NCI-H2196 (cell line): ENCODE results near the gene KRT9.
"Not testable (repeated sequence)": the region's sequence is repeated elsewhere in the genome, so short reads cannot be mapped to it uniquely, and the experiment has no call there.

Source experiments
- DNase-seq: peaks from one replicate; lab custom pipeline; 2025; ENCODE audit not compliant: unreplicated experiment; lab: John Stamatoyannopoulos, UW

KRT9 gene

GRCh38 chr17:41579484-41580243 is 7.8 kb upstream of the KRT9 start:
- DNase-seq = peak; percentile 50

DNA sequence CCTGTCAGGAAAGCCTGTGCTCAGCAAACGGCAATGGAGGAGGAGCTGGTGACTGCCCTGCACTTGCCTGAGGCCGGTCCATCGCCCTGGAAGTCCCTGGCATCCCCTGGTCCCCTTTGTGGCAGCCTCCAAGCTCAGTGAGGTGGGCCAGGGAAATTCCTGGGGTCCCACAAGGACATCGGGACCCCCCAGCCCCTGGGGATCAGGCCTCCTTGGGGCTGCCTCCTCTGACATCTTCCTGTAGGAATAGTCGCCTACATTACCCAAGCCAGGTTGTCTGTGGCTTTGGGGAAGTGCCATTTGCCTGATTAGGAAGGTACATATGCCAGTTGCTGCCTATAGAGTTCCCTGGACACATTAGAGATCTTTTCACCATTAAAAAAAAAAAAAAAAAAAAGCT is 7.1 kb upstream of the KRT9 start:
- DNase-seq = no peak

- no peak for DNase-seq
Measured at GRCh38 chr17:41578538-41578937, 6.7 kb upstream of the KRT9 start.

GRCh38 chr17:41576740-41577139 is 4.9 kb upstream of the KRT9 start:
- not testable (repeated sequence) for DNase-seq

DNA sequence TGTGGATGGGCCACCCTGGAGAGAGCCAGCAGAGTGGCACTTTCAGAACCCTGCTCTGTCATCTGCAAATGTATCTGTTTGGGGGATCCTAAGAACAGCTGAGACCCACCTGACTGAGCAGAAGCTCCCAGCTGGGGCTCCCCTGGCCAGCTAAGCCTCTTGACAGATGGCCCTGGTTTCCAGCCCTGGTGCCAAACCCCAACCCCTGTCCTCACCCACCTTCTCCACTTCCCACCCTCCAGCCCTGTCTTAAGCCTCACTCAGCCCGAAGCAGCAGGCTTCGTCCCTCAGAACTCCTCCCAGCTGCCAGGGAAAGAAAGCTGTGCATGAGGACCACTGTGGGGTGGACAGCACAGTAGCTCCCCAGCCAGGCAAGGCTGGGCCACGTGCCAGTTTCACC is 3.5 kb upstream of the KRT9 start:
- no peak for DNase-seq

DNA sequence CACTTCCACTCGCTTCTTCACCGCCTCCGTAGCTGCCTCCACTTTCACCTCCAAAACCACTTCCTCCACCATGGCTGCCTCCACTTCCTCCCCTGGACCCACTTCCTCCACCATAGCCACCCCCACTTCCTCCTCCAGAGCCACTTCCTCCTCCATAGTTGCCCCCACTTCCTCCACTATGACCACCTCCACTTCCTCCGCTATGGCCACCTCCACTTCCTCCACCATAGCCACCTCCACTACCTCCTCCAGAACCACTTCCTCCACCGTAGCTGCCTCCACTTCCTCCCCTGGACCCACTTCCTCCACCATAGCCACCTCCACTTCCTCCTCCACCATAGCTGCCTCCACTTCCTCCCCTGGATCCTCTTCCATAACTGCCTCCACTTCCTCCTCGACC is 4.5 kb downstream of the KRT9 start:
- DNase-seq = no peak

DNA sequence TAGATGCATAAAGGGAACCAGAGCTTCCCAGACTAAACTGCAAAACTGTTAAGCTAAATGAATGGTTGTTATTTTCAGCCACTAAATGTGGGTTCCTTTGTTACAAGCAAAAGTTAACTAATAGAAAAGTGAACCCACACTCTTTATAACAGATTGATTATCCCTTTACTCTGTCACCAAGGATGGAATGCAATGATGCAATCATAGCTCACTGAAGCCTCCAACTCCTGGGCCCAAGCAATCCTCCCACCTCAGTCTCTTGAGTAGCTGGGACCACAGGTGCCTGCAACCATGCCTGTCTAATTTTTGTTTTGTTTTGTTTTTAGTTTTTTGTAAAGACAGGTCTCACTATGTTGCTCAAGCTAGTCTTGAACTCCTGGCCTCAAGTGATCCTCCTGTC is 6.5 kb downstream of the KRT9 start:
- no peak for DNase-seq

GRCh38 chr17:41563607-41564170 is 8.2 kb downstream of the KRT9 start:
- DNase-seq = no peak

DNA sequence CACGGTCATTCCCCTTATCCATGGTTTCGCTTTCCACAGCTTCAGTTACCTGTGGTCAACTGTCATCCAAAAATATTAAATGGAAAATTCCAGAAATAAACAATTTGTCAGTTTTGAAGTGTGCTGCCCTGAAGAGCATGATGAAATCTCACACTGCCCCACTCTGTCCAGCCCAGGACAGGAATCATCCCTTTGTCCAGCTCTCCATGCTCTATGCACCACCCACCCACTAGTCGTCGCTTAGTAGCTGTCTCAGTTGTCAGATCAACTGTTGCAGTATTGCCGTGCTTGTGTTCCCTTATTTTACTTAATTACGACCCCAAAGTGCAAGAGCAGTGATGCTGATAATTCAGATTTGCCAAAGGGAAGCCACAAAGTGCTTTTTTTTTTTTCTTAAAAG is 10.3 kb downstream of the KRT9 start:
- DNase-seq = no peak

GRCh38 chr17:41559548-41559947 is 12.3 kb downstream of the KRT9 start:
- DNase-seq = no peak

GRCh38 chr17:41556931-41557330 is 14.9 kb downstream of the KRT9 start:
- DNase-seq = no peak

DNA sequence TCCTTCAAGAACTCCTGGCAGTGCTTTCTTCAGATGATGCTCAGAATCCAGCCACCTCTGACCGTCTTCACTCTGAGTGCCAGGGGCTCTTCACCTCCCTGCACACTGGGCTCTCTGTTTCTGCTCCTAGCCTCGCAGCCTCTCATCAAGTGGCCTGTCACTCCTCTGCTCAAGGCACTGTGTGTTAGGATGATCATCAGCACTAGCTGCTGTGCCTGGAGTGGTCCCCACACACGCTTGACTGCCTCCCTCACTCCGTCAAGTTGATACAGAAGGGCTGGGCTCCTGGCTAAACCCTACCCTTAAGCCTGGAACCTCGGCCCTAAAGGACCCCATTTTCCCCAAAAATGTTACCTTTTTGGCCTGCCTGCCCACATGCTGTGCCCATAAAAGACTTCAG is 15.6 kb downstream of the KRT9 start:
- DNase-seq = no peak

DNA sequence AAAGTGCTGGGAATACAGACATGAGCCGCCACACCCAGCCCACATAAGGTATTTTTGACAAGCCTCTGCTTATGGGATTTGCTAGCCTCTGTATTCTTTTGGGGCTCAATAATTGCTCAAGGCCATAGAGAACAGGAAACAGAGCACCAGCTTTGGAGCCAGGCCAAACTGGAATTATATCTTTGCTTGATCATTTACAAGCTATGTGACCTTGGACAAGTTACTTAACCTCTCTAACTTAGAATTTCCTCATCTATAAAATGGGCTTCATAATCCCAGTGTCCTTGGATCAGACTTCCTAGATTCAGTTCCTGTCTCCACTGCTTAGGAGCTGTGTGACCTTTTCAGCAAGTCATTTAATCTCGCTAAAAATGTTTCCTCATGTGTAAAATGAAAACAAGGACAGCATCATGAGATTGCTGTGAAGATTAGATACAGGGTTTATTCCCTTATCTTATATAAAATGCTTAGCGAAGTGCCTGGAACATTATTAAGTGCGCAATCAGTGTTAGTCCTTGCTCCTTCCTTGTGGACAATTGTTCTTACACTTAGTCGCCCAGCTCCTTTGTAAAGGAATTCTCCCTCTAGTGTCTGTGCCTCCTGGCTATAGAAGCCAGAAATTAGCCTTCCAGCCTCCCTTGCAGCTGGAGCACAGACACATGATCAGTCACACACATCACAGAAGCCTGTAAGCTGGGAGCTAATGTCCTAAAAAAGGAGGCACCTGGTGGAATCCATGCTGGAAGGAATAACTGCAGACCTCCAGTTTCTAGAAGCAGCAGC is 16.6 kb downstream of the KRT9 start:
- no peak for DNase-seq

DNA sequence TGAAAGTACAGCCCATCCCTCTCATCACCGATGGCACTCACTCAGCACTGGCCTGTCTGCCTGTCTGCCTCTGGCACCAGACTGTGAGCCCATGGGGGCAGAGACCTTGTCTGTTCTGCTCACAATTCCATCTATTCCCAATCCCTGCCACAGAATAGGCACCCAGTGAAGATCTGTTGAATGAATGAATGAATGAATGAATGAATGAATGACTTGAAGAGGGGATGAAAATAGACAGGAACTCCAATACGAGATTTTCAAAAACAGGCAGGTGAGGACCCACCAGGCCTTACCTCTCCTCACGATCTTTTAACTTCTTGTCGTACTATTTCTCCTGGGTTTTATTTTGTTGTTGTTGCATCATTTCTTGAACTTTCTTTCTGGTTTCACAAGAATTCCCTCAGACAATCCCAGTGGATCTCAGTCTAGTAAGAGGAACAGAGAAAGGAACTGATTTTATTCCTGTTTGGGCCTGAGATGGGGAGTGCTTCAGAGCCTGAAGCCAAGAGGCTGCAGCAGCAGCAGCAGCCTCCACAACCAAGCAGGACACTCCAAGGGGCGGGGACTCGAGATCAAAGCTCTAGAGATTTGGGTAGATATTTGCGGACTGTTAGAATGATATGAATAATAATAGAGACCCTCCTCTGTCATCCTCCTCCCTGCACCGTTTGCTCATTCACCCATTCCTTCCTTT is 17.7 kb downstream of the KRT9 start:
- DNase-seq = no peak

DNA sequence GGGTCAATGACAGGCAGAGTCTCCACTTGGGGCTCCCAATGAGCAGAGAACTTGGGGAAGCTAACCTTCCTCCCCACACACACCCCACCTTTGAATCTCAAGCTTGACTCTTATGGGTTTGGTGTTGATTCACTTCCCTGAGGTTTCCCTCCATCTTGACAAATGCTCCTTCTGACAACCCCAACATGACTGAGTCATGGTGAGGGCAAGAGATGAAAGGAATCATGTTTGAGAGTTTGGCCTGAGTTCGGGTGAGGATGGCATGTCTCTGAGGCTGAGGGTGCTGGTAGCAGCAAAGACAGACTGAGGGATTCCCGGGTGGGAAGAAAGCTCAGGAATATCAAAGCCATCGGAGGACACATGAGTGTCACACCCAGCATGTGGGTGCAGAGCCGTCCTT is 18.7 kb downstream of the KRT9 start:
- DNase-seq = no peak

DNA sequence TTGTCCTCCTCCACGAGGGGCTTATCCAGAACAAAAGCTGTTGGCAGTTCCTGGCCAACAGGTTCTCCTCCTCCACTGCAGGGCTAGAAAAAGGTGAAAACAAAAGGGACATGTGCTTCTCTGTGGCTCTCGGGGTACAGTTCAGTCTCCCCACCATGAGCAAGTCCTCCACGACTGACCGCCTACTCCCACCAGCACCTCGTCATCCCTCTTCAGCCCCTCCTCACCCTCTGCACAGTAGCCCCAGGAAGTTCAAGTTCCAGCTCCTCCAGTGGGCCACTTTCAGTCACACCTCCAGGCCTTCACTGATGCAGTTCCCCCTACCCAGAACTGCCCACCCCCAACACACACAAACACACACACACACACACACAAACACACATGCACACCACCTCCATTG is 19.4 kb downstream of the KRT9 start:
- DNase-seq = no peak

- DNase-seq = no peak
Measured at GRCh38 chr17:41551365-41551764, 20.5 kb downstream of the KRT9 start.

GRCh38 chr17:41549596-41550039 is 22.2 kb downstream of the KRT9 start:
- no peak for DNase-seq

DNA sequence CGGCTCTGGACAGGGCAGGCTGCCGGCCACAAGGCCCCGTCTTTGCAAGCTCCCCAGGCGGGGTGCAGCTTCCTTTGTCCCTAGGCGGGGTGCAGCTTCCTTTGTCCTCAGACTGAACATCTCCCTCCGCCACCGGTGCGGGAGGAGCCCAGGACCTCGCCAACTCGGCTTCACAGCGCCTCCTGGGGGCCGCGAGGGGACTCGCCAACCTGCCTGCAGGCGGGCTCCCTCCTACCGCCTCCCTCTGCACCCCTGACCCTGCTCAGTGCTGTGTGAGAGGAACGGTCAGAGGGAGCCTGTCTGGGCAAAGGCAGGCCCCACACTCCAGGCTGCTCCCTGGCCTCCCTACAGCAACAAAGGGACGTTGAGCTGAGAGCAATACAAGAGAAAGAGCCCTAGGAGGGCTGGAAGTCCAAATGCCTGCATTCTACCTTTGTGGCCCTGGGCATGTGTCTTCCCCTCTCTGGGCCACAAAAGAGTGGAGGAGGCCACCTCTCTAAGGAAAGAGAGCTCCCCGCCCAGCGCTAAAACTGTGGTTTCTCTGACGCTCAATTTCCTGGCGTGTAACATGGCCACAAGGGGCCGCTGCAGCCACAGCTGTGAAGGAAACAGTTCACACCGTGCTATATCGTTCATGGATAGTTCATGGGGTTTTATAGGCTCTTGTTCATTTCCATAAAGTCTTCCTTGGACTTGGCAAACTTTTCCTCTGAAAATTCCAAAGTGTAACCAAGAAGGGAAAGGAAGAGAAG is 22.8 kb downstream of the KRT9 start:
- peak; percentile 76 for DNase-seq

DNA sequence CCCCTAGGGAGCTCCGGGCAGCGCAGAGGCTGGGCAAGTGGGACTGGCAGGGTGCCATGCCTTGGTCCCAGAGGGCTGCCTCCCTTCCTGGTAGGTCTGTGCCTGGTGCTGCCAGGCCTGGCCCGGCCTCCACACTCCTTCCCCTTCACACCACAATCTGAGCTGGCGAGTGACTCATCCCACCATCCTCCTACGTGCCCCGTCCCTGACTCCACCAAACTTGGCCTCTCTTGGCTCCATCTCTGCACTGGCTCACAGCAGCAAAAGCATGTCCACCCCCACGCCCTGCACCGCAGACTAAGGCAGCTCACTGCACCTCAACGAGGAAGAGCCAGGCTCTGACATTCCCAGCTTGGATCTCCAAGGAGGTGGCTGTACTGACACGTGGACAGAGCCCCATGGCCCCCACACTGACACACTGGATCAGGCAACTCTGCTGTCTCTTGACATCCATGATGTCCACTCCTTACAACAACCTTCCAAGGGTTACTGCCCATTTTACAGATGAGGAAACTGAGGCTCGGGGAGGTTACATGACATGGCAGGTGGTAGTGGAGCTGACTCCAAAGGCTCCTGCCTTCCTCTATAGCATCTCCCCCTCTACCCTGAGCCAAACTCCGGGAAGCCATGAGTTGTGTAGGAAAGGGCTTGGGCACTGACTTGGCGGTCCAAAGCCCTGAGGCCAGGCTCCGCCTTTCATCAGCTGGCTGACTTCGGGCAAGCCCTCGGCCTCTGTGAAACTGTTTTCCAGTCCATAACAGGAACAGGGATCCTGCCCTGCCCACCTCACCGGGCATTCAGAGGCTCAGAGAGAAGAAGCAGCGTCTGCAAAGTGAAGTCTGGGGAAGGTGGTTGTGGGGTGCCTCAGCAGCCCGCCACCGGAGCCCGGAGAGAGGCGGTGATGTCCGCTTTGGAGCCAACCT is 23.7 kb downstream of the KRT9 start:
- DNase-seq = peak; percentile 18
